AG04450 (cell line): Measurements from ENCODE around the gene PI4KA. TPM values are rescaled to one million over a fixed set of nuclear protein-coding genes. Genes with fewer than 3 reads are reported as not detected.
A peak's percentile ranks its signal among the peaks of the same experiment; 100 is the strongest.

Experiments
- CTCF ChIA-PET: fragments of 300-600, 350-600 bp; formaldehyde crosslinking; extraction: SDS; loops from one replicate; lab custom pipeline; 2022; ENCODE audit warnings: antibody characterized with exemption, inconsistent platforms; lab: Charles Lee
- POLR2A ChIA-PET: fragments of 350-600 bp; formaldehyde crosslinking; extraction: SDS; loops from one replicate; lab custom pipeline; 2021; ENCODE audit warnings: antibody characterized with exemption, inconsistent platforms; lab: Yijun Ruan, JAX
- DNase-seq: peaks from one replicate; pipeline ENCODE4 v3.0.0-alpha.2; 2011; ENCODE audit warnings: low read depth, low spot score
- H3K27ac ChIP-seq: one replicate; pipeline ENCODE4 v1.5.1; 2012; ENCODE audit warnings: low read depth, low read length, control low read depth
- H3K27me3 ChIP-seq: one replicate; pipeline ENCODE4 v1.6.0; 2012; ENCODE audit warnings: low read length; ENCODE audit not compliant: control insufficient read depth, insufficient read depth
- H3K4me3 ChIP-seq: 2 replicates; pipeline ENCODE4 v1.5.1; 2011; ENCODE audit warnings: mild to moderate bottlenecking, low read depth, low read length, control low read depth
- H3K9me3 ChIP-seq: 2 replicates; pipeline ENCODE4 v1.5.1; 2012; ENCODE audit warnings: low read length; ENCODE audit not compliant: control insufficient read depth, insufficient read depth
- polyA plus RNA-seq: library from polyadenylated mRNA; depleted of rRNA; stranded (reverse); fragments of >200 nt; gene quantifications from 2 replicates; pipeline ENCODE4 v1.2.3, GENCODE V29; 2011
- TF ChIP-seq, protein P1 (sequence below): IDR thresholded peaks from 2 replicates; pipeline ENCODE4 v1.5.1; 2011; ENCODE audit warnings: low read depth, low read length, control low read depth, inconsistent platforms

PI4KA gene
- polyA plus RNA-seq, 1 experiment: 27.5 TPM

DNA sequence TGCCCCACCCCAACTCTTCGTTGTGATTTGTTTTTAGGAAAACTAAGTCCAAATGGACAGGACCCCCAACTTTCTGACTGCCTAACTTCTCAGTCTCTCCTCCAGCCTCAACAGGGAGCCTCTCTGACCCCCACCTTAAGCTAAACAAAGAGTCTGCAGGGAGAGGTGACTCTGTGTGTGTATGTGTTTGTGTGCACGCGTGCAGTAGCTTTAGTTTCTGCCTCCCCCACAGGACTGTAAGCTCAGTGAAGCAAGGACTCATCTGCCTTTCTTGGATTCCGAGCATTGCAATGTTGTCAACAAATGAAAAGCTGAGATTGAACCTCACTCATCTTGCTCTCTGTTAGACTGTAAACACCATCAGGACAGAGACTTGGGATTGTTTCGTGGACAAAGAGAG lies 8.1 kb upstream of the PI4KA start:
- Histone ChIP-seq H3K27ac (peak overlapping the region; percentile 52), H3K4me3 (no peak overlapping the region), H3K27me3 (no peaks in the 10 kb centered on the region), H3K9me3 (no peaks in the 10 kb centered on the region)
- CTCF ChIA-PET: interaction anchor here (0.5 to 4.7 kb wide), 5 partner anchors 19 to 900 kb away, joined by 3 to 39 read pairs (median 5); no protein-coding TSS in a partner anchor
- no peak for DNase-seq
- POLR2A ChIA-PET: interaction anchor here (0.6 kb wide), 1 partner anchor 414 kb away, joined by 3 read pairs; no protein-coding TSS in a partner anchor
- TF ChIP-seq, protein P1, sequence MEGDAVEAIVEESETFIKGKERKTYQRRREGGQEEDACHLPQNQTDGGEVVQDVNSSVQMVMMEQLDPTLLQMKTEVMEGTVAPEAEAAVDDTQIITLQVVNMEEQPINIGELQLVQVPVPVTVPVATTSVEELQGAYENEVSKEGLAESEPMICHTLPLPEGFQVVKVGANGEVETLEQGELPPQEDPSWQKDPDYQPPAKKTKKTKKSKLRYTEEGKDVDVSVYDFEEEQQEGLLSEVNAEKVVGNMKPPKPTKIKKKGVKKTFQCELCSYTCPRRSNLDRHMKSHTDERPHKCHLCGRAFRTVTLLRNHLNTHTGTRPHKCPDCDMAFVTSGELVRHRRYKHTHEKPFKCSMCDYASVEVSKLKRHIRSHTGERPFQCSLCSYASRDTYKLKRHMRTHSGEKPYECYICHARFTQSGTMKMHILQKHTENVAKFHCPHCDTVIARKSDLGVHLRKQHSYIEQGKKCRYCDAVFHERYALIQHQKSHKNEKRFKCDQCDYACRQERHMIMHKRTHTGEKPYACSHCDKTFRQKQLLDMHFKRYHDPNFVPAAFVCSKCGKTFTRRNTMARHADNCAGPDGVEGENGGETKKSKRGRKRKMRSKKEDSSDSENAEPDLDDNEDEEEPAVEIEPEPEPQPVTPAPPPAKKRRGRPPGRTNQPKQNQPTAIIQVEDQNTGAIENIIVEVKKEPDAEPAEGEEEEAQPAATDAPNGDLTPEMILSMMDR: no peak

DNA sequence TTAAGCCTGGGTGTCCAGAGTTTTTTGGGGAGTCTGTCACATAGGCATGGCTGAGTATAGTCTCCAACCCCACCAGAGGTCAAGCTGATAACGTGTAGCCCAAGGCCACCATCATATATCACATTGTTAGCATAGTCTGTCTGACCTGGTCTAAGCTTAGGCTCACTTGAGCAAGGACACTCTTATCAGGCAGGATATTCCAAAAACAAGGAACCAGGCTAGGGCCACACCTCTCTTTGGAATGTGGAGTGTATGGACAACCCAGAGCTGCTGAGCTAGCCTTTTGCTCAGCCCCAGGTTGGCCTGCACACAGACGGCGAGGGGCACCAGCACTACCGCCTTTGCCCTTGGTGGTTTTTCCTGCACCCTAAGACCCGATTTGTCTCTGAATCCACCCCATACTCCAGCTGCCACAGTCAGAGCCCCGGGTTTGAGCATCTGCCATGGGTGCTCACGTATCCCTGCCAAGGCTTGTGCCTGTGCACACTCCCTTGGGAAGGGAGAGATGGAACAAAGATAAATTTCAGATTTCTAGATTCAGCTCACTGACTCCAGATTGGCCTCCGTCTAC lies 7.3 kb upstream of the PI4KA start:
- TF ChIP-seq, protein P1: no peak
- Histone ChIP-seq H3K27me3 (no peaks in the 10 kb centered on the region), H3K4me3 (no peak overlapping the region), H3K27ac (no peak overlapping the region), H3K9me3 (no peaks in the 10 kb centered on the region)
- ChIA-PET POLR2A (interaction anchor here (0.6 kb wide), 1 partner anchor 415 kb away, joined by 3 read pairs; no protein-coding TSS in a partner anchor), CTCF (interaction anchor here (1.6 to 4.7 kb wide), 2 partner anchors 20 to 62 kb away, joined by 5 to 39 read pairs; no protein-coding TSS in a partner anchor)
- no peak for DNase-seq

DNA sequence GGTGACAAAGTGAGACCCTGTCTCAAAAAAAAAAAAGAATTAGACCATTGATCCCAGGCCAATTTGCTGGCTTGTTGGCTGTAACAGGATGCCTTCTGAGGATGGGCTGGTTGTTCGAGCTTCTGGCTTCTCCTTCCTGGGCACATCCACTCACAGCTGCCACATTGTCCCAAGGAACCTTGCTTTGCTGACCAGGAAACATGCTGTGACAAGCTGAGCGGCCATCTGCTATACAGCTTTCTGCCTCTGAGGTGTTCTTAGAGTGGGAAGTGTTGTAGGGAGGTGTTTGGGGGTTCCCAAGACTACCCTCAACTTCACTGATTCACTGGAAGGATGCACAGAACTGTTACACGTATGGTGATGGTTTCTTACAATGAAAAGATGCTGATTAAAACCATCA lies 6.7 kb upstream of the PI4KA start:
- ChIA-PET CTCF (interaction anchor here (1.6 to 4.7 kb wide), 2 partner anchors 20 to 61 kb away, joined by 5 to 39 read pairs; no protein-coding TSS in a partner anchor), POLR2A (no interaction called here)
- no peak overlapping the region for H3K27ac ChIP-seq
- no peak for DNase-seq
- no peak overlapping the region for H3K4me3 ChIP-seq
- no peaks in the 10 kb centered on the region for H3K27me3 ChIP-seq
- H3K9me3 ChIP-seq: no peaks in the 10 kb centered on the region
- TF ChIP-seq, protein P1: no peak

DNA sequence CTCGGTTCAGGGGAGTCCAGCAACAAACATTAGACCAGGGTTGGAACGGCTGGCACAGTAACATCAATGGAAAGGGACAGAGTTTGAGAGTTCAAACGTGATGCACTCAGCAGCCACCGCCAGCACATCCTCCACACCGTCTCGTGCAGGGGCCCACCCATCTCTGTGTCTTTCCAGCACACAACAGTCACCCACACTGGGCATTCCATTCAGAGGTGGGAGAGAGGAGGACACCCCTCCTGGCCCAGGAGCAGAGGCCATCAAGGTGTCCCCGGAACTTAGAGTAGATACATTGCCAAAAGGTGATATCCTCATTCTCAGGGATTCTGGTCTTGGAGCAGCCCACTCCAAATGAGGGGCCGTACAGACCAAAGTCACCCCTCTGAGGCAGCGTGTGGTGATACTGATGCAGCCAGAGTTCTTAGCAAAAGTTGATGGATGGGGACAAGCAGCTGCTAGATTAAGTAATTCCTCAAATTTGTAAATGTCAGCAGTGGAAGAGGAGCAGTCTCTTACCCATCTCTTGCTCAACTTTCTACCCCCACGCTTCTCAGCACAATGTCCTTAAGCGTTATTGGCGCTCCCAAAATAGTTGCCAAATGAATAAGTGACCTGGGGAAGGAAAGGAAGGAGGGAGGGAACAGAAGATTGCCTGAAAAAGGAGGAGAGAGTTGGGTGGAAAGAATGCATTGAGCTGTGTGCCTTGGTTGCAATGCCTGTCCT lies 5.7 kb upstream of the PI4KA start:
- Histone ChIP-seq H3K27me3 (no peaks in the 10 kb centered on the region), H3K9me3 (no peaks in the 10 kb centered on the region), H3K27ac (no peak overlapping the region), H3K4me3 (no peak overlapping the region)
- TF ChIP-seq, protein P1: no peak
- ChIA-PET CTCF (interaction anchor here (1.2 kb wide), 1 partner anchor 21 kb away, joined by 3 read pairs; no protein-coding TSS in a partner anchor), POLR2A (no interaction called here)
- DNase-seq: no peak

DNA sequence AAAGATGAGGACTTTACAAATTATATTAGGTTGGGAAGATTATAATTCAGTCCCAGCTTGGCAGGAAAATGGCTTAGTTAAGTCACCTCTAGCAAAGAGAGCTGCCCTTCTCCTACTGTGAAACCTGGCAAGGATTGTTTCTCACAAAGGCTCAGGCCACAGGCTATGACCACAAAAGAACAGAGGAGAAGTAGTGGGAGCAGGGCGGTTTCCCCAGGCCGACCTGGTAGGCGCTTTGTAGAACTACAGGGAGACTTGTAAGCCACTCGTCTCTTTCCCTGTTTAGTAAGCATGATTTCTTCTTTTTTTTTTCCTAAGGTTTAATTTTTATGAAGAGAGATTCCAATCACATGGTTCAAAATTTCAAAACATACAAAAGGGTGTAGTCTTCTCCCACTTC lies 4.8 kb upstream of the PI4KA start:
- TF ChIP-seq, protein P1: no peak
- Histone ChIP-seq H3K27me3 (no peaks in the 10 kb centered on the region), H3K9me3 (no peaks in the 10 kb centered on the region), H3K27ac (no peak overlapping the region), H3K4me3 (no peak overlapping the region)
- CTCF ChIA-PET: interaction anchor here (1.2 kb wide), 1 partner anchor 22 kb away, joined by 3 read pairs; no protein-coding TSS in a partner anchor
- no peak for DNase-seq
- POLR2A ChIA-PET: no interaction called here
